ENCODE measurements around the gene GGA3.
"Not testable (repeated sequence)": the region's sequence is repeated elsewhere in the genome, so short reads cannot be mapped to it uniquely, and the experiment has no call there.

The GGA3 gene

DNA sequence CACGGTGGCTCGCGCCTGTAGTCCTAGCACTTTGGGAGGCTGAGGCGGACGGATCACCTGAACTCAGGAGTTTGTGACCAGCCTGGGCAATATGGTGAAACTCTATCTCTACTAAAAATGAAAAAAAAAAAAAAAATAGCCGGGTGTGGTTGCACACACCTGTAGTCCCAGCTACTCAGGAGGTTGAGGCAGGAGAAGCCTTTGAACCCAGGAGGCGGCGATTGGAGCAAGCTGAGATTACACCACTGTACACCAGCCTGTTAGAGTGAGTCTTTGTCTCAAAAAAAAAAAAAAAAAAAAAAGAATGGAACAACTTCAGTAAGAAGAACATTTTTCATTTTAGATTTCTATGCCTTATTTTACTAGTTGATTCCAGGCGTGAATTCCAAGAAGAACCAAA, 53.2 kb downstream of the GGA3 start:
- DNase-seq: no peak

DNA sequence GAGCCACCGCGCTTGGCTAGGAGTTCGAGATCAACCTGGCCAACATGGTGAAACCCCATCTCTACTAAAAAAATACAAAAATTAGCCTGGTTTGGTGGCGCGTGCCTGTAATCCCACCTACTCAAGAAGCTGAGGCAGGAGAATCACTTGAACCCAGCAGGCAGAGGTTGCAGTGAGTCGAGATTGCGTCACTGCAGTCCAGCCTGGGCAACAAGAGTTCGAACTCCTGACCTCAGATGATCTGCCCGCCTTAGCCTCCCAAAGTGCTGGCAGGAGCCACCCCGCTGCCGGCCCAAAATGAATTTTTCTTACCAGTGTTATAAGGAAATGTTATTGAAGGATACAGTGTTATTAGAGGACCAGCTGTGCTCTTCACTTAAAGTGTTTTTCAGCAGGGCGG, 53.6 kb downstream of the GGA3 start:
- no peak for DNase-seq

DNA sequence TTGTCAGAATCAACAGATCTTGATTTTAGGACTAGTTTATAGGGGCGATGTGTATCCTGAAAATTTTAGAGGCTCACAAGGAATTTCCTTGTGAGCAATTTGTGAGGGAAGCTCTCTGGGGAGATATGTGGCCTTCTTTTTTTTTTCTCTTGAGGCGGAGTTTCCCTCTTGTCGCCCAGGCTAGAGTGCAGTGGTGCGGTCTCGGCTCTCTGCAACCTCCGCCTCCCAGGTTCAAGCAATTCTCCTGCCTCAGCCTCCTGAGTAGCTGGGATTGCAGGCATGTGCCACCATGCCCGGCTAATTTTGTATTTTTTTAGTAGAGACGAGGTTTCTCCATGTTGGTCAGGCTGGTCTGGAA, 54.4 kb downstream of the GGA3 start:
- DNase-seq: not testable (repeated sequence)

DNA sequence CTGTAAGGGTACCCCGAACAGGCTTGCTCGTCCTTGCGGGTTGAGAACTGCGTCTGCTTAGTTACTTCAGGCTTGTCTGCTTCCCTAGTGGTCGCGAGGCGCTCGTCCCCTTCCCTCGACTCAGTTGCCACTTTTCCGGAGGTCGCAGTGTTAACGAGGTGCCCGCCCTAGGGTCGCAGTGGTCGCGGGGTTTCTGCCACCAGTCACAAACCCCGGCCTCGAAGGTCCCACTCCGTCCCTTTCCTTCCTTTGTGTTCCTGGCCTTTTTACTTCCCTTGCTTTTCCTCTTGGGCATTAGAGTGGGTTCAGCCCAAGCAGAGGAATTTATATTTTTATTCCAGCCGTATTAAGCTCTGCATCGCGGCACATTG, 55.6 kb downstream of the GGA3 start:
- DNase-seq: no peak

DNA sequence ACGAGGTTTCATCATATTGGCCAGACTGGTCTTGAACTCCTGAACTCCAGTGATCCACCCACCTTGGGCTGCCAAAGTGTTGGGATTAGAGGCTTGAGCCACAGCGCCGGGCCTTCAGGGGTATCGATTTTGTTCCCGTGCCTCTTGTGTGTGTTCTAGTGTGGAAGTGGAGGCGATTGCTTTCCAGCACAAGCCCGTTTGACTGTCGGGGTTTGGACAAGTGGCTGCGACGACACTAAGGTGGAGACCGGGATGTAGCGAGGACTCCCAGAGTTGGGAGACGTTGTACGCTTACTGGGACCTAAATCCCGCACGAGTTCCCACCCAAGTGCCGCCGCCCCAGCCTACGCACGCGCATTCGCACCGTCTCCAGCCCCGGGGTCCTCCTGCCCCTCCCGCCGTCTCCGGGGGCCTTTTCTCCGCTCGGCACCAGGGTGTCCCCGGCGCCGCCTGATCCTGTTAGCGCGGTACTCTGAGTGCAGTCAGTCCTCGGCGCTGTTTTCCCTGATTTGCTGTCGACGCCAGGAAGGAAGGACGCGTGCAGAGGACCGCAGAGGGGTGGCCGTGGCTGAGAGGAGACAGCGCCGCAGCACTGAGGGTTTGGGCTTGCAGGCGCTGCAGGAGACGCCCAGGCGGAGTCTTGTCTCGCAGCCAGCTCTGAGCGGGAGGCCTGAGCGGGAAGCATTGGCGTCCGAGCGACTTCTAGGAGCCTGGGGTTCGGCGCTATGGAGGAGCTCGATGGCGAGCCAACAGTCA, 56.2 kb downstream of the GGA3 start, which contains the start of gene NUP85:
NUP85 (plus strand) TSS at position 643 of the 756 bp plus-strand sequence; CDS start at position 726, 83 bp downstream.
- DNase-seq: peak in 1 of 2 experiments; percentile 72

DNA sequence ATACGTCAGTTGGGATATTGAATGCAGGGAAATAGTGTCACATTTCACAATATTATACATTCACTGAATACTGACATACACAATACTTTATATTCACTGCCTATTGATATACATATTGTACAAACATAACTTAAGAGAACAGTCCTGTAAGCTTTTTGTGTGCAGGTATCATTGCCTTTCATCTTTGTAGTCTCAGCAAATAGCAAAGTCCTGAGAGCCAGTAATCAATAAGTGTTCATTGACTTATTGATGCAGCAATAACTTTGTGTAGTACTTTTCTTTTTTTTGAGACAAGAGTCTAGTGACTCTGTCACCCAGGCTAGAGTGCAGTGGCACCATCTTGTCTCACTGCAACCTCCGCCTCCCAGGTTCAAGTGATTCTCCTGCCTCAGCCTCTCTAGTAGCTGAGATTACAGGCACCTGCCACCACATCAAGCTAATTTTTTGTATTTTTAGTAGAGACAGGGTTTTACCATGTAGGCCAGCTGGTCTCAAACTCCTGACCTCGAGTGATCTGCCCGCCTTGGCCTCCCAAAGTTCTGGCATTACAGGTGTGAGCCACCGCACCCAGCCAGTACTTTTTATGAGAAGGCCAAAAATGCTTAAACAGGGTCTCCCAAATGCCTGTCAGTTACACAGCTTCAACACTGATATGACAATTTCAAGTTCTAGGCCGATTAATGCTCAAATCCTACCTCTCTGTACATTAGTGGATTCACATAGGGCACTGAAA, 61.4 kb downstream of the GGA3 start:
- DNase-seq: no peak

DNA sequence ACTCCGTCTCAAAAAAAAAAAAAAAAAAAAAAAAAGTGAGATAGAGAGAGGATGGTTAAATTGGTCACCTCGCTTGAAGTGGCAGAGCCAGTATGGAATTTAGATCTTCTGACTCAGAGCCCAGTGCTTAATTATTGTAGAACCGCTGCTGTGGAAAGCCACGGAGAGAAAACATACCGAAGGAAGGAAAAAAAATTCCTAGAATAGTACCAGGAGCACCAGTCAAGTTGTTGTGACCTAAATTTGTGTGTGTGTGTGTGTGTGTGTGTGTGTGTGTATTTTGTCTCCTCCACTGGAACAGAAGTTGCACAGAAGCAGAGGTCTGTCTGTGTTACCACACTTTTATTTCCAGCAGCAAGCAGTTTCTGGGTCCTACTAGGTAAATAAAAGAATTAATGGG, 66.5 kb downstream of the GGA3 start:
- DNase-seq: no peak

DNA sequence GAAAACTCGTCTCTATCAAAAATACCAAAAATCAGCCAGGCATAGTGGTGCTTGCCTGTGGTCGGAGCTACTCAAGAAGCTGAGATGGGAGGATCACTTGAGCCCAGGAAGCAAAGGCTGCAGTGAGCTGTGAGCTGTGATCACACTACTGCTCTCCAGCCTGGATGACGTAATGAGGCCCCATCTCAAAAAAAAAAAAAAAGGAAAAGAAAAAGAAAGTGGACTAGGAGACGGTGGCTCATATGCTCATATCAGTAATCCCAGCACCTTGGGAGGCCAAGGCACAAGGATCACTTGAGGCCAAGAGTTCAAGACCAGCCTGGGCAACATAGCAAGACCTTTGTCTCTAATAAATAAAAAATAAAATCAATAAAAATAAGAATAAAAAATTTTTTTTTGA, 69.8 kb downstream of the GGA3 start:
- DNase-seq: no peak

DNA sequence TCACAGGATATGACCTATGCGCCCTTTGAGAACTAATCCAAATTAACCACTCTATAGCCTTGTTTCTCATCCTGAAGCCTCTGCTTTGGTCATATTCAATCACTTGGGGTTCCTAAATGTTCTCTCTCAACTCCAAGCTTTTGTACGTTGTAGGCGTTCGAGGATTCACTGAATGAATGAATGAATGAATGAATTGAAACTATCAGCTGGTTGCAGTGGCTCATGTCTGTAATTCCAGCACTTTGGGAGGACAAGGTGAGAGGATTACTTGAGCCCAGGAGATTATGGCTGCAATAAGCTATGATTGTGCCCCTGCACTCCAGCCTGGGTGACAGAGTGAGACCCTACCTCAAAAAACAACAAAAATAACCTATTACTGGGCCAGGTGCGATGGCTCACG, 72.8 kb downstream of the GGA3 start:
- DNase-seq: no peak

Data from cerebellar nuclear complex (tissue), 1 donor.